GM18517 (cell line): ENCODE data around the gene B3GLCT.
"Not testable (repeated sequence)": the region's sequence is repeated elsewhere in the genome, so short reads cannot be mapped to it uniquely, and the experiment has no call there.

Experiments used
- ATAC-seq: cut with Tn5 transposase; IDR thresholded peaks from one replicate; pipeline ENCODE4 v1.9.1; 2021; ENCODE audit warnings: mild to moderate bottlenecking, moderate library complexity; ENCODE audit not compliant: unreplicated experiment

The B3GLCT gene

GRCh38 chr13:31334994-31335557 lies 135.3 kb downstream of the B3GLCT start:
- ATAC-seq: no peak

GRCh38 chr13:31339616-31340015 lies 139.8 kb downstream of the B3GLCT start:
- ATAC-seq: not testable (repeated sequence)

- ATAC-seq: not testable (repeated sequence)
Measured at GRCh38 chr13:31340848-31341247, 141.1 kb downstream of the B3GLCT start.

- ATAC-seq: no peak
Measured at GRCh38 chr13:31346891-31347290, 147.1 kb downstream of the B3GLCT start.

- ATAC-seq: no peak
Measured at GRCh38 chr13:31349156-31349555, 149.4 kb downstream of the B3GLCT start.

GRCh38 chr13:31350560-31350959 lies 150.8 kb downstream of the B3GLCT start:
- ATAC-seq: no peak

GRCh38 chr13:31351376-31351775 lies 151.6 kb downstream of the B3GLCT start:
- ATAC-seq: no peak

- no peak for ATAC-seq
Measured at GRCh38 chr13:31352467-31352866, 152.7 kb downstream of the B3GLCT start.

- no peak for ATAC-seq
Measured at GRCh38 chr13:31355001-31355400, 155.2 kb downstream of the B3GLCT start.

- no peak for ATAC-seq
Measured at GRCh38 chr13:31356991-31357390, 157.2 kb downstream of the B3GLCT start.

GRCh38 chr13:31357581-31357980 lies 157.8 kb downstream of the B3GLCT start:
- ATAC-seq: no peak

GRCh38 chr13:31361673-31362072 lies 161.9 kb downstream of the B3GLCT start:
- no peak for ATAC-seq

- ATAC-seq: no peak
Measured at GRCh38 chr13:31365630-31366029, 165.9 kb downstream of the B3GLCT start.

- no peak for ATAC-seq
Measured at GRCh38 chr13:31367410-31367809, 167.6 kb downstream of the B3GLCT start.

GRCh38 chr13:31369213-31369612 lies 169.4 kb downstream of the B3GLCT start:
- no peak for ATAC-seq

- no peak for ATAC-seq
Measured at GRCh38 chr13:31372454-31372853, 172.7 kb downstream of the B3GLCT start.

GRCh38 chr13:31374682-31375081 lies 174.9 kb downstream of the B3GLCT start:
- no peak for ATAC-seq

GRCh38 chr13:31377946-31378345 lies 178.2 kb downstream of the B3GLCT start:
- ATAC-seq: no peak

- ATAC-seq: no peak
Measured at GRCh38 chr13:31380715-31381114, 180.9 kb downstream of the B3GLCT start.
